ENCODE measurements around the gene PCDH1.
A peak's percentile ranks its signal among the peaks of the same experiment; 100 is the strongest.

PCDH1 gene

GRCh38 chr5:141855265-141856036, 22.8 kb downstream of the PCDH1 start:
- DNase-seq (ENCODE audit: low read depth, low spot score): no peak

GRCh38 chr5:141853895-141854626, 24.1 kb downstream of the PCDH1 start:
- no peak for DNase-seq (ENCODE audit: low read depth, low spot score)

GRCh38 chr5:141852448-141852847, 25.8 kb downstream of the PCDH1 start:
- DNase-seq (ENCODE audit: low read depth, low spot score): no peak

GRCh38 chr5:141851195-141851874, 26.9 kb downstream of the PCDH1 start:
- DNase-seq (ENCODE audit: low read depth, low spot score): no peak

GRCh38 chr5:141850786-141851185, 27.4 kb downstream of the PCDH1 start:
- no peak for DNase-seq (ENCODE audit: low read depth, low spot score)

- DNase-seq (ENCODE audit: low read depth, low spot score): no peak
Observed at GRCh38 chr5:141850244-141850768, 27.9 kb downstream of the PCDH1 start.

- DNase-seq (ENCODE audit: low read depth, low spot score): peak; percentile 37
Observed at GRCh38 chr5:141849415-141850243, 28.6 kb downstream of the PCDH1 start.

- no peak for DNase-seq (ENCODE audit: low read depth, low spot score)
Observed at GRCh38 chr5:141848744-141849414, 29.3 kb downstream of the PCDH1 start.

GRCh38 chr5:141846031-141846430, 32.2 kb downstream of the PCDH1 start:
- no peak for DNase-seq (ENCODE audit: low read depth, low spot score)

GRCh38 chr5:141845371-141845851, 32.8 kb downstream of the PCDH1 start:
- no peak for DNase-seq (ENCODE audit: low read depth, low spot score)

GRCh38 chr5:141844414-141845097, 33.7 kb downstream of the PCDH1 start:
- DNase-seq (ENCODE audit: low read depth, low spot score): no peak

- DNase-seq (ENCODE audit: low read depth, low spot score): no peak
Observed at GRCh38 chr5:141843156-141843927, 34.9 kb downstream of the PCDH1 start.

- no peak for DNase-seq (ENCODE audit: low read depth, low spot score)
Observed at GRCh38 chr5:141841378-141842180, 36.6 kb downstream of the PCDH1 start.

- no peak for DNase-seq (ENCODE audit: low read depth, low spot score)
Observed at GRCh38 chr5:141840826-141841360, 37.3 kb downstream of the PCDH1 start.

- DNase-seq (ENCODE audit: low read depth, low spot score): no peak
Observed at GRCh38 chr5:141840280-141840812, 37.9 kb downstream of the PCDH1 start.

- DNase-seq (ENCODE audit: low read depth, low spot score): no peak
Observed at GRCh38 chr5:141839015-141839513, 39.1 kb downstream of the PCDH1 start.

- no peak for DNase-seq (ENCODE audit: low read depth, low spot score)
Observed at GRCh38 chr5:141838326-141839014, 39.7 kb downstream of the PCDH1 start.
